Retinal pigment epithelial cell (primary cell): ENCODE measurements around the gene INPP5K.

ENCODE experiments used
- DNase-seq: peaks from one replicate; pipeline ENCODE4 v3.0.0-alpha.2; 2010; ENCODE audit warnings: low read depth
- H3K4me3 ChIP-seq: 2 replicates; pipeline ENCODE4 v1.5.1; 2011; ENCODE audit warnings: mild to moderate bottlenecking, low read length, control low read depth, moderate library complexity
- CTCF ChIP-seq: conservative IDR thresholded peaks from 2 replicates; pipeline ENCODE4 v1.5.1; 2011; ENCODE audit warnings: low read depth, low read length, control low read depth, inconsistent platforms

Gene INPP5K

GRCh38 chr17:1475321-1475854, 41.0 kb downstream of the INPP5K start:
- no peak for TF ChIP-seq CTCF
- no peak for DNase-seq
- no peak overlapping the region for H3K4me3 ChIP-seq

DNA sequence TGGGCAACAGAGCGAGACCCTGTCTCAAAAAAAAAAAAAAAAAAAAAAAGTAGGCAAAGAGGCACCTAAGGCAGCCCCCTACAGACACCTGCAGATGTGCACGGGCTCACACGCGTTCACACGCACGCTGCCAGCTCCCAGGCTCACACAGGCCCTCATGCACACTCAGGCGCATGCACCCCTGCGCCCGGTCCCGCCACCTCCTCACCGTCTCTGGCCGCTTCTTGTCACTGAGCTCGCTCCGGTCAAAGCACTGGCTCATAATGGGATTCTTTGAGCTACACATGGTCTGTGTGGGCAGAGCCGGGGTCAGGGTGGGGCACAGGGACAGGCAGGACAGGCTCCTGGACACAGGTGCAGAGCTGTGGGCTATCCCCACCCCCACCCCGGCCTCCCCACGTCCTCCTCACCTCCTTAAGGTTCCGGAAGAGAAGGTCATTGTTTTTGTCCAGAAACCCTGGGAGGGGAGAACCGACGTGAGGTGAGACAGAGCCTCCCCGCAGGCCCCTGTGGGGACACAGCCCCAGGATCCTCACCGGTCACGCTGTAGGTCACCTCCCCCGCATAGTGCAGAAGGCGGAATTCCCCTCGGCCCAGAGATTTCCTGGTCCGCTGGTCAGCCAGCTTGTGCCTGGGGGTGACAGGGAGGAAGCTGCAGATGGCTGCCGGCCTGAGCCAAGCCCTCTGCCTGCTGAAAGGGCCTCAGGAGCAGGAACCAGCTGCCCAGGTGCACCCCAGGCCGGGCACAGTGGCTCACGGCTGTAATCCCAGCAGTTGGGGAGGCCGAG, 41.8 kb downstream of the INPP5K start:
- no peak overlapping the region for H3K4me3 ChIP-seq
- no peak for TF ChIP-seq CTCF
- no peak for DNase-seq

DNA sequence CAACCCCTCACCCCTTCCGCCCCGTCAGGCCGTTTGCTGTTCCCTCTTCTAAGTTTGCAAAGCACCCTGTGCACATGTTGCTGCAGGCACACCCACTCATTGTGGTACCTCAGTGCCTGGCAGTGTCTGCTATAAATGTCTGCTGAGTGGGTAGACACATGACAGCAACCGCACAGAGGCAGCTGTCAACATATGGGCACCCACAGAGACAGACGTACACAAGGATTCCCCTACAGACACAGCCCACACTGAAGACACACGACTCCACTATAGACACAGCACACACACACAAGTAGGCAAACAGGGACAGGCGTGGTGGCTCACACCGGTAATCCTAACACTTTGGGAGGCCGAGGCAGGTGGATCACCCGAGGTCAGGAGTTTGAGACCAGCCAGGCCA, 42.6 kb downstream of the INPP5K start:
- DNase-seq: no peak
- H3K4me3 ChIP-seq: no peak overlapping the region
- TF ChIP-seq CTCF: no peak

GRCh38 chr17:1473170-1473569, 43.2 kb downstream of the INPP5K start:
- peak; percentile 18 for TF ChIP-seq CTCF
- H3K4me3 ChIP-seq: no peak overlapping the region
- no peak for DNase-seq

- no peak overlapping the region for H3K4me3 ChIP-seq
- no peak for TF ChIP-seq CTCF
- no peak for DNase-seq
Observed at GRCh38 chr17:1471911-1472821, 44.2 kb downstream of the INPP5K start.

- TF ChIP-seq CTCF: no peak
Observed at GRCh38 chr17:1471490-1471889, 44.9 kb downstream of the INPP5K start.

More at GRCh38 chr17:1471490-1471889, 44.9 kb downstream of the INPP5K start:
- DNase-seq: no peak
- no peak overlapping the region for H3K4me3 ChIP-seq
